ENCODE results near the gene C16orf46. TPM values are rescaled to one million over a fixed set of nuclear protein-coding genes. Genes with fewer than 3 reads are reported as not detected.

C16orf46 gene
- total RNA-seq, 1 experiment from 2014 or later: 1.7 TPM

DNA sequence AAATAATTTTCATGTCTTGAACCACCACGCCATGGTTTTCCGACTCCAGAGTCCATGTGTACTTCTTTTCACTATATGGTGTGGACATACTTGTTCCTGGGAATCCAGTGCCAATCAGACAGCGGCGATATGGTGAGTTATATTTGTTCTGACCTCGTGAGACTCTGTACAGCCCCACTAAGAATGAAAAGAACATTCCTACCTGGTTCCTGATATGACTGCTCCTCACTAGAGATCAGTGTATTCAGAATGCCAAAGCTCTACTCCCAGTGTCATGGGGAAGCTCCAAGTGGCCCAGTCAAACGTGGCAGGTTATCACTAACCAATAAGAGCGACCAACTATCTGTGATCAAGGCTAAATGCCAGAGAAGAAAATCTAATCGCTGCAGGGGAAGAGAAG, 6.1 kb downstream of the C16orf46 start:
- no peaks in the 10 kb centered on the region for H3K27me3 ChIP-seq (ENCODE audit: insufficient read depth, low read length)
- no TSS peak for BruUV-seq (replicated peaks)
- no peak overlapping the region for H3K4me3 ChIP-seq (replicated peaks in 1 of 2; ENCODE audit: low read depth in 1 of 2, low read length in 2 of 2)
- DNase-seq (ENCODE audit: low read depth, low spot score) (no peak), ATAC-seq (no peak)
- ChIA-PET POLR2A (no interaction called here), RAD21 (ENCODE audit: low non-redundant PET in 1 of 2, low total read pairs in 2 of 2, uncharacterized antibody in 2 of 2, unreplicated experiment in 2 of 2) (no interaction called here), CTCF (interaction anchor here (2.9 kb wide), 1 partner anchor 35 kb away, joined by 11 read pairs; the partner anchor contains the start of gene ATMIN)
- no peak overlapping the region for H3K9ac ChIP-seq (ENCODE audit: low read length)
- H3K36me3 ChIP-seq (ENCODE audit: control insufficient read depth in 1 of 2, insufficient read depth in 2 of 2, low read length in 2 of 2): no peaks in the 10 kb centered on the region
- intact Hi-C loops (cut with micrococcal nuclease): no loop called here
- no peaks in the 10 kb centered on the region for H3K9me3 ChIP-seq (ENCODE audit: control insufficient read depth in 1 of 2, insufficient read depth in 1 of 2, low read depth in 1 of 2, low read length in 2 of 2)
- H3K79me2 ChIP-seq (ENCODE audit: insufficient read depth, low read length): no peaks in the 10 kb centered on the region
- H3K27ac ChIP-seq (ENCODE audit: low read depth, low read length): no peak overlapping the region
- no peak overlapping the region for H3K4me2 ChIP-seq (ENCODE audit: low read length)
- no peaks in the 10 kb centered on the region for H4K20me1 ChIP-seq (ENCODE audit: insufficient read depth)
- H3K9me2 ChIP-seq (ENCODE audit: insufficient read depth): no peaks in the 10 kb centered on the region
- no peak overlapping the region for H2AFZ ChIP-seq (ENCODE audit: low read depth, low read length, poor library complexity, severe bottlenecking)
- TF ChIP-seq ZNF274 (IDR thresholded peaks at IDR 0.05; ENCODE audit: low read depth, low read length) (no peak), EGR1 (IDR thresholded peaks at IDR 0.05; ENCODE audit: low read depth) (no peak), EZH2phosphoT487 (IDR thresholded peaks at IDR 0.05; ENCODE audit: borderline replicate concordance) (no peak), JUND (IDR thresholded peaks at IDR 0.05) (no peak), SIN3A (IDR thresholded peaks at IDR 0.05; ENCODE audit: low read depth) (no peak), FOSL1 (IDR thresholded peaks at IDR 0.05; ENCODE audit: low read depth) (no peak)
- peaks cover 1 to 10% of the 10 kb centered on the region in 2 experiments; a peak in 3 of 4 replicates for H3K4me1 ChIP-seq (ENCODE audit: control insufficient read depth in 1 of 2, insufficient read depth in 2 of 2, low read length in 2 of 2)

DNA sequence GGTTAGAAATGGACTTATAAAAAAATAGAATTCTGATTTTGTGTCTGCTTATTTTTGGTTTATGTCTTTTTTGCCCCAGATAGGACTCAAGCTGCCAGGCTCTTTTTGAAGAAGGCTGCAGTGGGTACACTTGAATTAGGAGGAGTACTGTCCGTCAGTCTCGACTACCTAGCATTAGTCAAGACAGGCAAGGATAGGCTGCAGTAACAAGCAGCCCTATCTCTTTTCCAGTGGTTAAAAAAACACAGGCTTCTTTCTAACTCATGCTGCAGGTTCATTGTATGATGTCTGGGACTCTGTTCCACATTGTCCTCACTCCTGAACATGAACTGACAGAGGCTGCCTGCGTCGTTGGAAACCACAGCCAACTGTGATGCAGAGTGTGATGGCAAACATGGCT, 8.0 kb downstream of the C16orf46 start:
- H3K27me3 ChIP-seq (ENCODE audit: insufficient read depth, low read length): no peaks in the 10 kb centered on the region
- no peaks in the 10 kb centered on the region for H3K9me2 ChIP-seq (ENCODE audit: insufficient read depth)
- TF ChIP-seq RAD21 (IDR thresholded peaks at IDR 0.05; ENCODE audit: low read depth): no peak
- TF ChIP-seq, protein P1, sequence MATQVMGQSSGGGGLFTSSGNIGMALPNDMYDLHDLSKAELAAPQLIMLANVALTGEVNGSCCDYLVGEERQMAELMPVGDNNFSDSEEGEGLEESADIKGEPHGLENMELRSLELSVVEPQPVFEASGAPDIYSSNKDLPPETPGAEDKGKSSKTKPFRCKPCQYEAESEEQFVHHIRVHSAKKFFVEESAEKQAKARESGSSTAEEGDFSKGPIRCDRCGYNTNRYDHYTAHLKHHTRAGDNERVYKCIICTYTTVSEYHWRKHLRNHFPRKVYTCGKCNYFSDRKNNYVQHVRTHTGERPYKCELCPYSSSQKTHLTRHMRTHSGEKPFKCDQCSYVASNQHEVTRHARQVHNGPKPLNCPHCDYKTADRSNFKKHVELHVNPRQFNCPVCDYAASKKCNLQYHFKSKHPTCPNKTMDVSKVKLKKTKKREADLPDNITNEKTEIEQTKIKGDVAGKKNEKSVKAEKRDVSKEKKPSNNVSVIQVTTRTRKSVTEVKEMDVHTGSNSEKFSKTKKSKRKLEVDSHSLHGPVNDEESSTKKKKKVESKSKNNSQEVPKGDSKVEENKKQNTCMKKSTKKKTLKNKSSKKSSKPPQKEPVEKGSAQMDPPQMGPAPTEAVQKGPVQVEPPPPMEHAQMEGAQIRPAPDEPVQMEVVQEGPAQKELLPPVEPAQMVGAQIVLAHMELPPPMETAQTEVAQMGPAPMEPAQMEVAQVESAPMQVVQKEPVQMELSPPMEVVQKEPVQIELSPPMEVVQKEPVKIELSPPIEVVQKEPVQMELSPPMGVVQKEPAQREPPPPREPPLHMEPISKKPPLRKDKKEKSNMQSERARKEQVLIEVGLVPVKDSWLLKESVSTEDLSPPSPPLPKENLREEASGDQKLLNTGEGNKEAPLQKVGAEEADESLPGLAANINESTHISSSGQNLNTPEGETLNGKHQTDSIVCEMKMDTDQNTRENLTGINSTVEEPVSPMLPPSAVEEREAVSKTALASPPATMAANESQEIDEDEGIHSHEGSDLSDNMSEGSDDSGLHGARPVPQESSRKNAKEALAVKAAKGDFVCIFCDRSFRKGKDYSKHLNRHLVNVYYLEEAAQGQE (IDR thresholded peaks at IDR 0.05; ENCODE audit: low read depth): no peak
- TF ChIP-seq, protein P2, sequence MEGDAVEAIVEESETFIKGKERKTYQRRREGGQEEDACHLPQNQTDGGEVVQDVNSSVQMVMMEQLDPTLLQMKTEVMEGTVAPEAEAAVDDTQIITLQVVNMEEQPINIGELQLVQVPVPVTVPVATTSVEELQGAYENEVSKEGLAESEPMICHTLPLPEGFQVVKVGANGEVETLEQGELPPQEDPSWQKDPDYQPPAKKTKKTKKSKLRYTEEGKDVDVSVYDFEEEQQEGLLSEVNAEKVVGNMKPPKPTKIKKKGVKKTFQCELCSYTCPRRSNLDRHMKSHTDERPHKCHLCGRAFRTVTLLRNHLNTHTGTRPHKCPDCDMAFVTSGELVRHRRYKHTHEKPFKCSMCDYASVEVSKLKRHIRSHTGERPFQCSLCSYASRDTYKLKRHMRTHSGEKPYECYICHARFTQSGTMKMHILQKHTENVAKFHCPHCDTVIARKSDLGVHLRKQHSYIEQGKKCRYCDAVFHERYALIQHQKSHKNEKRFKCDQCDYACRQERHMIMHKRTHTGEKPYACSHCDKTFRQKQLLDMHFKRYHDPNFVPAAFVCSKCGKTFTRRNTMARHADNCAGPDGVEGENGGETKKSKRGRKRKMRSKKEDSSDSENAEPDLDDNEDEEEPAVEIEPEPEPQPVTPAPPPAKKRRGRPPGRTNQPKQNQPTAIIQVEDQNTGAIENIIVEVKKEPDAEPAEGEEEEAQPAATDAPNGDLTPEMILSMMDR (IDR thresholded peaks at IDR 0.05 in 2 of 3, conservative IDR thresholded peaks at IDR 0.05 in 1 of 3; ENCODE audit: borderline replicate concordance in 1 of 3, insufficient read depth in 1 of 3, low read depth in 2 of 3, low read length in 2 of 3): no peak
- no peak for TF ChIP-seq CEBPB (IDR thresholded peaks at IDR 0.05; ENCODE audit: low read depth)
- TF ChIP-seq POLR2AphosphoS5 (IDR thresholded peaks at IDR 0.05; ENCODE audit: low read depth, low read length): no peak
- TF ChIP-seq CBX3 (IDR thresholded peaks at IDR 0.05; ENCODE audit: low read depth): no peak
- TF ChIP-seq TCF7L2 (IDR thresholded peaks at IDR 0.05; ENCODE audit: borderline replicate concordance, extremely low read depth, insufficient read depth, insufficient read length): no peak
- no peak for TF ChIP-seq ZNF274 (IDR thresholded peaks at IDR 0.05; ENCODE audit: low read depth, low read length)
- no peak for TF ChIP-seq POLR2A (IDR thresholded peaks at IDR 0.05; ENCODE audit: borderline replicate concordance, extremely low read depth, insufficient read depth, insufficient read length)
- TF ChIP-seq SRF (IDR thresholded peaks at IDR 0.05; ENCODE audit: low read depth): no peak
- no peak for TF ChIP-seq FOSL1 (IDR thresholded peaks at IDR 0.05; ENCODE audit: low read depth)
- no peak for TF ChIP-seq EZH2phosphoT487 (IDR thresholded peaks at IDR 0.05; ENCODE audit: borderline replicate concordance)
- TF ChIP-seq, protein P3, sequence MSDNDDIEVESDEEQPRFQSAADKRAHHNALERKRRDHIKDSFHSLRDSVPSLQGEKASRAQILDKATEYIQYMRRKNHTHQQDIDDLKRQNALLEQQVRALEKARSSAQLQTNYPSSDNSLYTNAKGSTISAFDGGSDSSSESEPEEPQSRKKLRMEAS (IDR thresholded peaks at IDR 0.05): no peak
- TF ChIP-seq SP1 (IDR thresholded peaks at IDR 0.05; ENCODE audit: low read depth): no peak
- peaks cover 0 to 9% of the 10 kb centered on the region in 2 experiments; a peak in 2 of 4 replicates for H3K4me1 ChIP-seq (ENCODE audit: control insufficient read depth in 1 of 2, insufficient read depth in 2 of 2, low read length in 2 of 2)
- no peak overlapping the region for H3K27ac ChIP-seq (ENCODE audit: low read depth, low read length)
- ChIA-PET RAD21 (ENCODE audit: low non-redundant PET in 1 of 2, low total read pairs in 2 of 2, uncharacterized antibody in 2 of 2, unreplicated experiment in 2 of 2) (no interaction called here), CTCF (no interaction called here), POLR2A (no interaction called here)
- H4K20me1 ChIP-seq (ENCODE audit: insufficient read depth): no peaks in the 10 kb centered on the region
- H3K4me2 ChIP-seq (ENCODE audit: low read length): no peak overlapping the region
- no TSS peak for BruUV-seq (replicated peaks)
- ATAC-seq: no peak
- DNase-seq (ENCODE audit: low read depth, low spot score): no peak
- H3K36me3 ChIP-seq (ENCODE audit: control insufficient read depth in 1 of 2, insufficient read depth in 2 of 2, low read length in 2 of 2): no peaks in the 10 kb centered on the region
- H3K79me2 ChIP-seq (ENCODE audit: insufficient read depth, low read length): no peaks in the 10 kb centered on the region
- intact Hi-C loops (cut with micrococcal nuclease): no loop called here
- H3K4me3 ChIP-seq (replicated peaks in 1 of 2; ENCODE audit: low read depth in 1 of 2, low read length in 2 of 2): no peak overlapping the region
- no peak overlapping the region for H3K9ac ChIP-seq (ENCODE audit: low read length)
- no peak overlapping the region for H2AFZ ChIP-seq (ENCODE audit: low read depth, low read length, poor library complexity, severe bottlenecking)
- H3K9me3 ChIP-seq (ENCODE audit: control insufficient read depth in 1 of 2, insufficient read depth in 1 of 2, low read depth in 1 of 2, low read length in 2 of 2): no peaks in the 10 kb centered on the region
